ENCODE results near the gene PAGE2.
"Not testable (repeated sequence)": the region's sequence is repeated elsewhere in the genome, so short reads cannot be mapped to it uniquely, and the experiment has no call there.

DNA sequence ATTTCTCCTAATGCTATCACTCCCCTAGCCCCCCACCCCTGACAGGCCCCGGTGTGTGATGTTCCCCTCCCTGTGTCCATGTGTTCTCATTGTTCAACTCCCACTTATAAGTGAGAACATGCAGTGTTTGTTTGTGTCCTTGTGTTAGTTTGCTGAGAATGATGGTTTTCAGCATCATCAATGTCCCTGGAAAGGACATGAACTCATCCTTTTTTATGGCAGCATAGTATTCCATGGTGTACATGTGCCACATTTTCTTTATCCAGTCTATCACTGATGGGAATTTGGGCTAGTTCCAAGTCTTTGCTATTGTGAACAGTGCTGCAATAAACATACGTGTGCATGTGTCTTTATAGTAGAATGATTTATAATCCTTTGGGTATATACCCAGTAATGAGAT lies 21.6 kb upstream of the PAGE2 start:
- TF ChIP-seq, protein P1, sequence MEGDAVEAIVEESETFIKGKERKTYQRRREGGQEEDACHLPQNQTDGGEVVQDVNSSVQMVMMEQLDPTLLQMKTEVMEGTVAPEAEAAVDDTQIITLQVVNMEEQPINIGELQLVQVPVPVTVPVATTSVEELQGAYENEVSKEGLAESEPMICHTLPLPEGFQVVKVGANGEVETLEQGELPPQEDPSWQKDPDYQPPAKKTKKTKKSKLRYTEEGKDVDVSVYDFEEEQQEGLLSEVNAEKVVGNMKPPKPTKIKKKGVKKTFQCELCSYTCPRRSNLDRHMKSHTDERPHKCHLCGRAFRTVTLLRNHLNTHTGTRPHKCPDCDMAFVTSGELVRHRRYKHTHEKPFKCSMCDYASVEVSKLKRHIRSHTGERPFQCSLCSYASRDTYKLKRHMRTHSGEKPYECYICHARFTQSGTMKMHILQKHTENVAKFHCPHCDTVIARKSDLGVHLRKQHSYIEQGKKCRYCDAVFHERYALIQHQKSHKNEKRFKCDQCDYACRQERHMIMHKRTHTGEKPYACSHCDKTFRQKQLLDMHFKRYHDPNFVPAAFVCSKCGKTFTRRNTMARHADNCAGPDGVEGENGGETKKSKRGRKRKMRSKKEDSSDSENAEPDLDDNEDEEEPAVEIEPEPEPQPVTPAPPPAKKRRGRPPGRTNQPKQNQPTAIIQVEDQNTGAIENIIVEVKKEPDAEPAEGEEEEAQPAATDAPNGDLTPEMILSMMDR (IDR thresholded peaks at IDR 0.05; ENCODE audit: poor library complexity, severe bottlenecking) = not testable (repeated sequence)
- TF ChIP-seq MXI1 (conservative IDR thresholded peaks at IDR 0.05; ENCODE audit: poor library complexity, severe bottlenecking); SMC3 (conservative IDR thresholded peaks at IDR 0.05; ENCODE audit: poor library complexity); EZH2 (IDR thresholded peaks at IDR 0.05; ENCODE audit: borderline replicate concordance, insufficient read depth, low read length, poor library complexity, severe bottlenecking); RAD21 (conservative IDR thresholded peaks at IDR 0.05): not testable (repeated sequence)

Measured in neural cell (in vitro differentiated cells).